Chondrocyte (in vitro differentiated cells): Measurements from ENCODE around the gene PITPNM3. TPM values are rescaled to one million over a fixed set of nuclear protein-coding genes. Genes with fewer than 3 reads are reported as not detected.
A peak's percentile ranks its signal among the peaks of the same experiment; 100 is the strongest.

Source experiments
- DNase-seq: peaks from one replicate; pipeline ENCODE4 v3.0.0; 2021; ENCODE audit warnings: mixed read lengths, low spot score
- H3K27ac Mint-ChIP-seq: one replicate; pipeline ENCODE4 v1.8.0; 2021; ENCODE audit warnings: mild to moderate bottlenecking, moderate library complexity, mixed read lengths; ENCODE audit not compliant: unreplicated experiment
- H3K27me3 Mint-ChIP-seq: 2 replicates; pipeline ENCODE4 v1.8.0; 2021; ENCODE audit warnings: low read depth, mixed read lengths
- H3K36me3 Mint-ChIP-seq: 2 replicates; pipeline ENCODE4 v1.8.0; 2021; ENCODE audit warnings: low read depth, mixed read lengths
- H3K4me1 Mint-ChIP-seq: 2 replicates; pipeline ENCODE4 v1.8.0; 2021; ENCODE audit warnings: low read depth, mild to moderate bottlenecking, mixed read lengths
- H3K4me3 Mint-ChIP-seq: one replicate; pipeline ENCODE4 v1.8.0; 2021; ENCODE audit warnings: mild to moderate bottlenecking, moderate library complexity, mixed read lengths; ENCODE audit not compliant: unreplicated experiment
- H3K9me3 Mint-ChIP-seq: 2 replicates; pipeline ENCODE4 v1.8.0; 2021; ENCODE audit warnings: low read depth, mixed read lengths
- total RNA-seq: library from RNA; stranded (reverse); gene quantifications from 3 replicates; pipeline ENCODE4 v1.2.1, GENCODE V29; 2021
- TF ChIP-seq, protein P1 (sequence below): fragments of 200-600 bp; sonication (generic); IDR thresholded peaks from 2 replicates; pipeline ENCODE4 v1.5.0; 2021; ENCODE audit warnings: antibody characterized with exemption, mild to moderate bottlenecking, moderate library complexity

The PITPNM3 gene
- total RNA-seq, 1 donor from 2014 or later = 5.7 TPM

GRCh38 chr17:6525141-6525540, 31.2 kb downstream of the PITPNM3 start:
- Mint-ChIP-seq H3K27me3 (peaks cover 6% of the 10 kb centered on the region), H3K36me3 (peaks cover 3% of the 10 kb centered on the region), H3K4me3 (no peak overlapping the region), H3K9me3 (no peaks in the 10 kb centered on the region), H3K27ac (no peak overlapping the region), H3K4me1 (peaks cover 7% of the 10 kb centered on the region)
- TF ChIP-seq, protein P1, sequence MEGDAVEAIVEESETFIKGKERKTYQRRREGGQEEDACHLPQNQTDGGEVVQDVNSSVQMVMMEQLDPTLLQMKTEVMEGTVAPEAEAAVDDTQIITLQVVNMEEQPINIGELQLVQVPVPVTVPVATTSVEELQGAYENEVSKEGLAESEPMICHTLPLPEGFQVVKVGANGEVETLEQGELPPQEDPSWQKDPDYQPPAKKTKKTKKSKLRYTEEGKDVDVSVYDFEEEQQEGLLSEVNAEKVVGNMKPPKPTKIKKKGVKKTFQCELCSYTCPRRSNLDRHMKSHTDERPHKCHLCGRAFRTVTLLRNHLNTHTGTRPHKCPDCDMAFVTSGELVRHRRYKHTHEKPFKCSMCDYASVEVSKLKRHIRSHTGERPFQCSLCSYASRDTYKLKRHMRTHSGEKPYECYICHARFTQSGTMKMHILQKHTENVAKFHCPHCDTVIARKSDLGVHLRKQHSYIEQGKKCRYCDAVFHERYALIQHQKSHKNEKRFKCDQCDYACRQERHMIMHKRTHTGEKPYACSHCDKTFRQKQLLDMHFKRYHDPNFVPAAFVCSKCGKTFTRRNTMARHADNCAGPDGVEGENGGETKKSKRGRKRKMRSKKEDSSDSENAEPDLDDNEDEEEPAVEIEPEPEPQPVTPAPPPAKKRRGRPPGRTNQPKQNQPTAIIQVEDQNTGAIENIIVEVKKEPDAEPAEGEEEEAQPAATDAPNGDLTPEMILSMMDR = no peak
- peak; percentile 62 for DNase-seq

DNA sequence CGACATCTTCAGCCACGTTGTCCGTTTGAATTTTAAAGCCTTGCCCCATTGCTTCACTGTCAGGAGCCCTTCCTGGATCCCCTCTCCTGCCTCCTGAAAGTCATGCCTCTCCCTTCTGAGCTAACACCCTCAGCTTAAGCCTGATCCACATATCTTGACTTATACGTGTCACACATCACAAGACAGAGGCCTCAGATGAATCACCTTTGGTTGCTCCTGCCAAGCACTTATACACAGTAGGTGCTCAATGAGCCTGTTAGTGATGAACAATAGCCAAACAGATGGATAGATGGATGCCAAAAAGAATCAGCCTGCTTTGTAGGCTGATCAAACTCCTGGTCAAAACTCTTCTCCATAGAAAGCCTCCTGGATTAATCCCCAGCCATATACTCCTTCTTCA, 31.8 kb downstream of the PITPNM3 start:
- TF ChIP-seq, protein P1 = no peak
- Mint-ChIP-seq H3K27me3 (peaks cover 6% of the 10 kb centered on the region), H3K27ac (no peak overlapping the region), H3K36me3 (peaks cover 3% of the 10 kb centered on the region), H3K4me3 (no peak overlapping the region), H3K4me1 (peaks cover 7% of the 10 kb centered on the region), H3K9me3 (no peaks in the 10 kb centered on the region)
- DNase-seq = no peak

- DNase-seq = peak; percentile 60
- H3K9me3 Mint-ChIP-seq = no peaks in the 10 kb centered on the region
- H3K4me1 Mint-ChIP-seq = peaks cover 7% of the 10 kb centered on the region
- H3K27ac Mint-ChIP-seq = no peak overlapping the region
- H3K36me3 Mint-ChIP-seq = peaks cover 3% of the 10 kb centered on the region
- H3K4me3 Mint-ChIP-seq = no peak overlapping the region
- TF ChIP-seq, protein P1 = no peak
- peaks cover 5% of the 10 kb centered on the region for H3K27me3 Mint-ChIP-seq
Measured at GRCh38 chr17:6523809-6524355, 32.5 kb downstream of the PITPNM3 start.

DNA sequence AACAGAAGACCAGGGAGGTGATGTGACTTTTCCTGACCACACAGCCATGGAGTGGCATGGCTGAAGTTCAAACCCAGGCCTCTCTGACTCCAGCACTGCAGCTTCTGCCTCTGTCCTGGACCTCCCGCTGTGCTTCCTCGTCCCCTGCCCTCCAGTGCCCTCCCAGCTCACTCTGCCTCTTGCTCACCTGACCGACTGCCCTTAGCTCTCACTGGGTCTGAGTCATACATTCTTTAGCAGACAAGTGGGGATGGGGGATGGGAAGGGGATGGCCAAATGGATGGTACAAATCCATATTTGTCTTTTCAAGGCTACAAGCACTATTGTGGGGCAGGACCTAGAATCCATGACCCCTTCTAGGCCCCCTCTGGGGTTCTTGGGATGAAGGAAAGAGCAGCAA, 33.0 kb downstream of the PITPNM3 start:
- TF ChIP-seq, protein P1 = no peak
- DNase-seq = peak; percentile 24
- Mint-ChIP-seq H3K4me1 (peaks cover 7% of the 10 kb centered on the region), H3K9me3 (no peaks in the 10 kb centered on the region), H3K27me3 (peaks cover 1% of the 10 kb centered on the region), H3K27ac (peak overlapping the region; percentile 19), H3K4me3 (no peak overlapping the region), H3K36me3 (peaks cover 3% of the 10 kb centered on the region)

GRCh38 chr17:6521586-6521985, 34.8 kb downstream of the PITPNM3 start:
- peaks cover 3% of the 10 kb centered on the region for H3K36me3 Mint-ChIP-seq
- TF ChIP-seq, protein P1 = no peak
- H3K4me1 Mint-ChIP-seq = peaks cover 12% of the 10 kb centered on the region
- H3K4me3 Mint-ChIP-seq = no peak overlapping the region
- H3K27ac Mint-ChIP-seq = no peak overlapping the region
- DNase-seq = no peak
- H3K9me3 Mint-ChIP-seq = no peaks in the 10 kb centered on the region
- no peaks in the 10 kb centered on the region for H3K27me3 Mint-ChIP-seq
